HCT116 (cell line): ENCODE results near the gene CACNA1G.

Experiments
- EZH2 ChIP-seq: fragments of 200-600 bp; sonication (generic); IDR thresholded peaks from 2 replicates; pipeline ENCODE4 v1.6.1; 2017; ENCODE audit warnings: antibody characterized with exemption, mixed run types
- EZH2phosphoT487 ChIP-seq: fragments of 200-600 bp; IDR thresholded peaks from 2 replicates; pipeline ENCODE4 v1.6.1; 2018; ENCODE audit warnings: antibody characterized with exemption, borderline replicate concordance
- JUND ChIP-seq: IDR thresholded peaks from 2 replicates; pipeline ENCODE4 v1.6.1; 2012
- POLR2A ChIP-seq: IDR thresholded peaks from 2 replicates; pipeline ENCODE4 v1.7.0; 2011; ENCODE audit warnings: borderline replicate concordance; ENCODE audit not compliant: insufficient read depth, insufficient read length; ENCODE audit errors: extremely low read depth
- POLR2AphosphoS5 ChIP-seq: IDR thresholded peaks from 2 replicates; pipeline ENCODE4 v1.6.1; 2011; ENCODE audit warnings: mild to moderate bottlenecking, low read depth, low read length, moderate library complexity
- RAD21 ChIP-seq: IDR thresholded peaks from 2 replicates; pipeline ENCODE4 v1.6.1; 2012; ENCODE audit warnings: low read depth, mild to moderate bottlenecking
- YY1 ChIP-seq: IDR thresholded peaks from 2 replicates; pipeline ENCODE4 v1.6.1; 2011; ENCODE audit warnings: low read length, low read depth, moderate library complexity, mild to moderate bottlenecking; ENCODE audit not compliant: insufficient replicate concordance; ENCODE audit errors: extremely low read depth
- TF ChIP-seq, protein P1 (sequence below), 3 experiments: fragments of 200-600 bp in 1 of 3; sonication (generic) in 1 of 3; IDR thresholded peaks in 2 of 3; conservative IDR thresholded peaks in 1 of 3; 2 replicates each; pipeline ENCODE4 v1.5.1; 2012 to 2017; ENCODE audit warnings: low read depth in 2 of 3, low read length in 2 of 3, antibody characterized with exemption in 1 of 3, borderline replicate concordance in 1 of 3, control low read depth in 1 of 3, mild to moderate bottlenecking in 1 of 3, mixed read lengths in 1 of 3, mixed run types in 1 of 3, moderate library complexity in 1 of 3; ENCODE audit not compliant: insufficient read depth in 1 of 3
- TF ChIP-seq, protein P2 (sequence below): IDR thresholded peaks from 2 replicates; pipeline ENCODE4 v1.6.1; 2012; ENCODE audit warnings: low read depth
- TF ChIP-seq, protein P3 (sequence below): IDR thresholded peaks from 2 replicates; pipeline ENCODE4 v1.6.1; 2012

GRCh38 chr17:50645748-50646682 is 85.5 kb downstream of the CACNA1G start:
- TF ChIP-seq, protein P1, sequence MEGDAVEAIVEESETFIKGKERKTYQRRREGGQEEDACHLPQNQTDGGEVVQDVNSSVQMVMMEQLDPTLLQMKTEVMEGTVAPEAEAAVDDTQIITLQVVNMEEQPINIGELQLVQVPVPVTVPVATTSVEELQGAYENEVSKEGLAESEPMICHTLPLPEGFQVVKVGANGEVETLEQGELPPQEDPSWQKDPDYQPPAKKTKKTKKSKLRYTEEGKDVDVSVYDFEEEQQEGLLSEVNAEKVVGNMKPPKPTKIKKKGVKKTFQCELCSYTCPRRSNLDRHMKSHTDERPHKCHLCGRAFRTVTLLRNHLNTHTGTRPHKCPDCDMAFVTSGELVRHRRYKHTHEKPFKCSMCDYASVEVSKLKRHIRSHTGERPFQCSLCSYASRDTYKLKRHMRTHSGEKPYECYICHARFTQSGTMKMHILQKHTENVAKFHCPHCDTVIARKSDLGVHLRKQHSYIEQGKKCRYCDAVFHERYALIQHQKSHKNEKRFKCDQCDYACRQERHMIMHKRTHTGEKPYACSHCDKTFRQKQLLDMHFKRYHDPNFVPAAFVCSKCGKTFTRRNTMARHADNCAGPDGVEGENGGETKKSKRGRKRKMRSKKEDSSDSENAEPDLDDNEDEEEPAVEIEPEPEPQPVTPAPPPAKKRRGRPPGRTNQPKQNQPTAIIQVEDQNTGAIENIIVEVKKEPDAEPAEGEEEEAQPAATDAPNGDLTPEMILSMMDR (IDR thresholded peaks at IDR 0.05 in 2 of 3, conservative IDR thresholded peaks at IDR 0.05 in 1 of 3; ENCODE audit: borderline replicate concordance in 1 of 3, insufficient read depth in 1 of 3, low read depth in 2 of 3, low read length in 2 of 3), result no peak
- TF ChIP-seq RAD21, result no peak
- TF ChIP-seq, protein P2, sequence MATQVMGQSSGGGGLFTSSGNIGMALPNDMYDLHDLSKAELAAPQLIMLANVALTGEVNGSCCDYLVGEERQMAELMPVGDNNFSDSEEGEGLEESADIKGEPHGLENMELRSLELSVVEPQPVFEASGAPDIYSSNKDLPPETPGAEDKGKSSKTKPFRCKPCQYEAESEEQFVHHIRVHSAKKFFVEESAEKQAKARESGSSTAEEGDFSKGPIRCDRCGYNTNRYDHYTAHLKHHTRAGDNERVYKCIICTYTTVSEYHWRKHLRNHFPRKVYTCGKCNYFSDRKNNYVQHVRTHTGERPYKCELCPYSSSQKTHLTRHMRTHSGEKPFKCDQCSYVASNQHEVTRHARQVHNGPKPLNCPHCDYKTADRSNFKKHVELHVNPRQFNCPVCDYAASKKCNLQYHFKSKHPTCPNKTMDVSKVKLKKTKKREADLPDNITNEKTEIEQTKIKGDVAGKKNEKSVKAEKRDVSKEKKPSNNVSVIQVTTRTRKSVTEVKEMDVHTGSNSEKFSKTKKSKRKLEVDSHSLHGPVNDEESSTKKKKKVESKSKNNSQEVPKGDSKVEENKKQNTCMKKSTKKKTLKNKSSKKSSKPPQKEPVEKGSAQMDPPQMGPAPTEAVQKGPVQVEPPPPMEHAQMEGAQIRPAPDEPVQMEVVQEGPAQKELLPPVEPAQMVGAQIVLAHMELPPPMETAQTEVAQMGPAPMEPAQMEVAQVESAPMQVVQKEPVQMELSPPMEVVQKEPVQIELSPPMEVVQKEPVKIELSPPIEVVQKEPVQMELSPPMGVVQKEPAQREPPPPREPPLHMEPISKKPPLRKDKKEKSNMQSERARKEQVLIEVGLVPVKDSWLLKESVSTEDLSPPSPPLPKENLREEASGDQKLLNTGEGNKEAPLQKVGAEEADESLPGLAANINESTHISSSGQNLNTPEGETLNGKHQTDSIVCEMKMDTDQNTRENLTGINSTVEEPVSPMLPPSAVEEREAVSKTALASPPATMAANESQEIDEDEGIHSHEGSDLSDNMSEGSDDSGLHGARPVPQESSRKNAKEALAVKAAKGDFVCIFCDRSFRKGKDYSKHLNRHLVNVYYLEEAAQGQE, result no peak
- TF ChIP-seq EZH2, result no peak
- TF ChIP-seq, protein P3, sequence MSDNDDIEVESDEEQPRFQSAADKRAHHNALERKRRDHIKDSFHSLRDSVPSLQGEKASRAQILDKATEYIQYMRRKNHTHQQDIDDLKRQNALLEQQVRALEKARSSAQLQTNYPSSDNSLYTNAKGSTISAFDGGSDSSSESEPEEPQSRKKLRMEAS, result no peak
- TF ChIP-seq JUND, result no peak
- no peak for TF ChIP-seq EZH2phosphoT487
- TF ChIP-seq YY1, result no peak
- TF ChIP-seq POLR2AphosphoS5, result no peak
- no peak for TF ChIP-seq POLR2A
